Heart left ventricle (tissue), 13 donors: ENCODE measurements around the gene ACCSL.

Experiments used
- POLR2A ChIP-seq, 2 donors: fragments of 450-650 bp; IDR thresholded peaks; one replicate each; pipeline ENCODE4 v1.6.1; 2017; ENCODE audit warnings: antibody characterized with exemption in 2 of 2, mild to moderate bottlenecking in 2 of 2, moderate library complexity in 2 of 2
- TF ChIP-seq, protein P1 (sequence below), 12 donors: fragments of 200-600 bp; sonication (generic) in 4 of 12; IDR thresholded peaks; one replicate each; pipeline versions ENCODE4 v1.5.0 to v1.8.0; 2018 to 2022; ENCODE audit warnings: antibody characterized with exemption in 12 of 12, mild to moderate bottlenecking in 5 of 12
- donor health status: ischemic (EF 13 %, LVEDD 7.1; RV severe dilation, severe dysfunction).
- donor health status: DM: no; HTN: yes; CAD: no.
- donor health status: DM: no; HTN: no; CAD: no.
- donor health status: ischemic (EF 25% LVEDD 6.9; RV normal size, moderate dysfunction).
- donor health status: ischemic (EF 25% LVEDD 5.7; RV mildly dilated, moderate dysfunction).
- donor health status: ischemic (EF 35%, LVEDD 5.7; RV mildly dilated, moderate dysfunction).
- donor health status: nonischemic (EF 11% LVEDD 7.7; RV severe dilation, severe dysfunction).
- donor health status: DM: yes; HTN: yes; CAD: no.
- donor health status: PGD.
- donor health status: ischemic (EF 29% LVEDD 5.4; RV normal size, mild dysfunction).
- donor health status: nonischemic (EF 23%, LVEDD 6.1; RV moderate dilation, normal function).

DNA sequence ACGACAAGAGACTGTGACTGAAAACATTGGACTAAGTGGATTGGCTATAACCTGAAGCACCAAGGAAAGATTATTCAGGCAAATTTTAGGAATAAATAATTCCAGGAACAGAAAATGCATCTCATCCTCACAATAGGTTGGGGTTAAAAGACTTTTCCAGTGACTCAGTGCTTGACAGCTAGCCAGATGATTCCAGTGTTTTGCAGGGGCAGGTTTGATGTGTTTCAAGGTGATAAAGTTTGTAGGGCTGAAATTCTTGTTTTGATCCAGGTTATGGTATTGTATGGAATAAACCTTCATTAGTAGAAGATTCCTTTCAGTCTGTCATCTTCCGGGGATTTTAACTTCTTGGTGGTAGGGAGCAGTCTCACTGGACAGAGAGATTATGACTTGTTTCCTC lies 50.0 kb downstream of the ACCSL start:
- TF ChIP-seq, protein P1, sequence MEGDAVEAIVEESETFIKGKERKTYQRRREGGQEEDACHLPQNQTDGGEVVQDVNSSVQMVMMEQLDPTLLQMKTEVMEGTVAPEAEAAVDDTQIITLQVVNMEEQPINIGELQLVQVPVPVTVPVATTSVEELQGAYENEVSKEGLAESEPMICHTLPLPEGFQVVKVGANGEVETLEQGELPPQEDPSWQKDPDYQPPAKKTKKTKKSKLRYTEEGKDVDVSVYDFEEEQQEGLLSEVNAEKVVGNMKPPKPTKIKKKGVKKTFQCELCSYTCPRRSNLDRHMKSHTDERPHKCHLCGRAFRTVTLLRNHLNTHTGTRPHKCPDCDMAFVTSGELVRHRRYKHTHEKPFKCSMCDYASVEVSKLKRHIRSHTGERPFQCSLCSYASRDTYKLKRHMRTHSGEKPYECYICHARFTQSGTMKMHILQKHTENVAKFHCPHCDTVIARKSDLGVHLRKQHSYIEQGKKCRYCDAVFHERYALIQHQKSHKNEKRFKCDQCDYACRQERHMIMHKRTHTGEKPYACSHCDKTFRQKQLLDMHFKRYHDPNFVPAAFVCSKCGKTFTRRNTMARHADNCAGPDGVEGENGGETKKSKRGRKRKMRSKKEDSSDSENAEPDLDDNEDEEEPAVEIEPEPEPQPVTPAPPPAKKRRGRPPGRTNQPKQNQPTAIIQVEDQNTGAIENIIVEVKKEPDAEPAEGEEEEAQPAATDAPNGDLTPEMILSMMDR (IDR thresholded peaks at IDR 0.05), result no peak
- TF ChIP-seq POLR2A (IDR thresholded peaks at IDR 0.05), result no peak
